Measurements from ENCODE around the gene MYH7B.

GRCh38 chr20:34915131-34915530 is 40.5 kb upstream of the MYH7B start:
- no peak for TF ChIP-seq CTCF (IDR thresholded peaks at IDR 0.05; ENCODE audit: extremely low read depth in 1 of 2, insufficient read depth in 1 of 2, low read depth in 1 of 2, low read length in 2 of 2)
- no peak for TF ChIP-seq POLR2A (IDR thresholded peaks at IDR 0.05; ENCODE audit: low read depth, low read length)
- no peak for TF ChIP-seq JUN (IDR thresholded peaks at IDR 0.05; ENCODE audit: borderline replicate concordance, insufficient read depth, insufficient read length, low read depth)
- no peak for TF ChIP-seq FOS (IDR thresholded peaks at IDR 0.05; ENCODE audit: borderline replicate concordance, insufficient read depth, low read length)
- no peak for TF ChIP-seq EZH2 (IDR thresholded peaks at IDR 0.05; ENCODE audit: borderline replicate concordance, low read depth, low read length, severe bottlenecking)
- TF ChIP-seq POLR2AphosphoS5 (IDR thresholded peaks at IDR 0.05; ENCODE audit: insufficient read depth, low read depth, low read length) = no peak
- TF ChIP-seq MAX (IDR thresholded peaks at IDR 0.05; ENCODE audit: insufficient read depth, insufficient read length) = no peak
- no peak for TF ChIP-seq GATA2 (IDR thresholded peaks at IDR 0.05; ENCODE audit: insufficient read depth, insufficient read length, low read depth, low read length)
